HepG2 (cell line): ENCODE measurements around the gene ORMDL3. TPM values are rescaled to one million over a fixed set of nuclear protein-coding genes. Genes with fewer than 3 reads are reported as not detected.

ENCODE experiments used
- ARID5B ChIP-seq: IDR thresholded peaks from 2 replicates; pipeline ENCODE4 v1.4.0; 2020; ENCODE audit warnings: mild to moderate bottlenecking, missing genetic modification reagents
- LRRFIP1 ChIP-seq: sonication (generic); formaldehyde crosslinking; conservative IDR thresholded peaks from 2 replicates; pipeline ENCODE4 v1.4.0; 2020; ENCODE audit warnings: missing genetic modification reagents
- MAZ ChIP-seq, 2 experiments: sonication (generic) in 1 of 2; formaldehyde crosslinking in 1 of 2; IDR thresholded peaks; 2 replicates each; pipeline versions ENCODE4 v1.5.0 to v1.6.1; 2012 to 2020; ENCODE audit warnings: low read depth in 2 of 2, mild to moderate bottlenecking in 2 of 2, borderline replicate concordance in 1 of 2, improper control_type of control experiment in 1 of 2, low read length in 1 of 2, missing genetic modification reagents in 1 of 2, moderate library complexity in 1 of 2
- NFYB ChIP-seq: sonication (generic); formaldehyde crosslinking; IDR thresholded peaks from 2 replicates; pipeline ENCODE4 v1.4.0; 2020; ENCODE audit warnings: missing genetic modification reagents
- PATZ1 ChIP-seq: sonication (generic); formaldehyde crosslinking; IDR thresholded peaks from 2 replicates; pipeline ENCODE4 v1.4.0; 2020; ENCODE audit warnings: missing genetic modification reagents
- POGK ChIP-seq: sonication (generic); formaldehyde crosslinking; conservative IDR thresholded peaks from 2 replicates; pipeline ENCODE4 v1.8.0; 2022; ENCODE audit warnings: mild to moderate bottlenecking, moderate library complexity, missing genetic modification reagents
- ZNF274 ChIP-seq: sonication (generic); formaldehyde crosslinking; IDR thresholded peaks from 2 replicates; pipeline ENCODE4 v1.5.1; 2020; ENCODE audit warnings: mild to moderate bottlenecking, missing genetic modification reagents
- polyA plus RNA-seq, 8 experiments: library from polyadenylated mRNA; depleted of rRNA in 3 of 8; stranded (reverse) in 7 of 8; unstranded in 1 of 8; fragments of >200 nt; fragmentation: Illumina TruSeq in 4 of 8; extraction: Trizol in 4 of 8; gene quantifications; 2 replicates each; pipeline versions ENCODE4 v1.2.1 to v1.2.3, GENCODE V29; 2011 to 2016; ENCODE audit warnings: low read depth in 4 of 8, missing spikeins in 1 of 8, mixed read lengths in 1 of 8; ENCODE audit not compliant: insufficient read depth in 1 of 8
- total RNA-seq, 5 experiments: library from RNA; depleted of rRNA; stranded (reverse); fragments of >200 nt; fragmentation: Illumina TruSeq; extraction: Trizol; gene quantifications; 2 replicates each; pipeline ENCODE4 v1.2.3, GENCODE V29; 2016; ENCODE audit warnings: low read depth in 1 of 5
- TF ChIP-seq, protein P1 (sequence below): sonication (generic); formaldehyde crosslinking; IDR thresholded peaks from 2 replicates; pipeline ENCODE4 v1.5.1; 2020; ENCODE audit warnings: mild to moderate bottlenecking, missing genetic modification reagents, moderate library complexity

The ORMDL3 gene
- total and polyA plus RNA-seq, 2 of the 13 experiments (the other 11 are each of a cell fraction or from before 2014, with no cell fraction given): 181 to 384 TPM

- TF ChIP-seq LRRFIP1 (CRISPR knock-in tag) (no peak), ZNF274 (CRISPR knock-in tag) (0 out of 2 replicates have a peak, but pooled peaks have one; percentile 12), POGK (CRISPR knock-in tag) (0 out of 2 replicates have a peak, but pooled peaks have one; percentile 37), PATZ1 (peak; percentile 57), NFYB (CRISPR knock-in tag) (0 out of 2 replicates have a peak, but pooled peaks have one; percentile 20), ARID5B (CRISPR knock-in tag) (peak; percentile 26; the same call in 1 of the 2 replicates), MAZ (IDR thresholded peaks at IDR 0.05; ENCODE audit: borderline replicate concordance, low read depth, low read length) (peak; percentile 68; the same call in 1 of the 2 replicates), MAZ (CRISPR knock-in tag; IDR thresholded peaks at IDR 0.05; ENCODE audit: low read depth) (peak; percentile 24; the same call in 1 of the 2 replicates)
- TF ChIP-seq, protein P1, sequence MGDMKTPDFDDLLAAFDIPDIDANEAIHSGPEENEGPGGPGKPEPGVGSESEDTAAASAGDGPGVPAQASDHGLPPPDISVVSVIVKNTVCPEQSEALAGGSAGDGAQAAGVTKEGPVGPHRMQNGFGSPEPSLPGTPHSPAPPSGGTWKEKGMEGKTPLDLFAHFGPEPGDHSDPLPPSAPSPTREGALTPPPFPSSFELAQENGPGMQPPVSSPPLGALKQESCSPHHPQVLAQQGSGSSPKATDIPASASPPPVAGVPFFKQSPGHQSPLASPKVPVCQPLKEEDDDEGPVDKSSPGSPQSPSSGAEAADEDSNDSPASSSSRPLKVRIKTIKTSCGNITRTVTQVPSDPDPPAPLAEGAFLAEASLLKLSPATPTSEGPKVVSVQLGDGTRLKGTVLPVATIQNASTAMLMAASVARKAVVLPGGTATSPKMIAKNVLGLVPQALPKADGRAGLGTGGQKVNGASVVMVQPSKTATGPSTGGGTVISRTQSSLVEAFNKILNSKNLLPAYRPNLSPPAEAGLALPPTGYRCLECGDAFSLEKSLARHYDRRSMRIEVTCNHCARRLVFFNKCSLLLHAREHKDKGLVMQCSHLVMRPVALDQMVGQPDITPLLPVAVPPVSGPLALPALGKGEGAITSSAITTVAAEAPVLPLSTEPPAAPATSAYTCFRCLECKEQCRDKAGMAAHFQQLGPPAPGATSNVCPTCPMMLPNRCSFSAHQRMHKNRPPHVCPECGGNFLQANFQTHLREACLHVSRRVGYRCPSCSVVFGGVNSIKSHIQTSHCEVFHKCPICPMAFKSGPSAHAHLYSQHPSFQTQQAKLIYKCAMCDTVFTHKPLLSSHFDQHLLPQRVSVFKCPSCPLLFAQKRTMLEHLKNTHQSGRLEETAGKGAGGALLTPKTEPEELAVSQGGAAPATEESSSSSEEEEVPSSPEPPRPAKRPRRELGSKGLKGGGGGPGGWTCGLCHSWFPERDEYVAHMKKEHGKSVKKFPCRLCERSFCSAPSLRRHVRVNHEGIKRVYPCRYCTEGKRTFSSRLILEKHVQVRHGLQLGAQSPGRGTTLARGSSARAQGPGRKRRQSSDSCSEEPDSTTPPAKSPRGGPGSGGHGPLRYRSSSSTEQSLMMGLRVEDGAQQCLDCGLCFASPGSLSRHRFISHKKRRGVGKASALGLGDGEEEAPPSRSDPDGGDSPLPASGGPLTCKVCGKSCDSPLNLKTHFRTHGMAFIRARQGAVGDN (CRISPR knock-in tag): peak; percentile 65; the same call in 1 of the 2 replicates
These were observed 25.5 kb upstream of the ORMDL3 start (continued) for GRCh38 chr17:39952680-39953470.
